Activated CD4-positive, alpha-beta T cell treated with anti-CD3 and anti-CD28 coated beads, Interleukin-2, amount 50 U/mL, for 24 hours (primary cell): ENCODE results near the gene GTF2IRD1.
"Not testable (repeated sequence)": the region's sequence is repeated elsewhere in the genome, so short reads cannot be mapped to it uniquely, and the experiment has no call there.

Experiments used
- DNase-seq, 2 donors: peaks; one replicate each; pipeline ENCODE4 v3.0.0-alpha.2; 2020; ENCODE audit warnings: low read depth in 1 of 2, low spot score in 1 of 2

Gene GTF2IRD1

DNA sequence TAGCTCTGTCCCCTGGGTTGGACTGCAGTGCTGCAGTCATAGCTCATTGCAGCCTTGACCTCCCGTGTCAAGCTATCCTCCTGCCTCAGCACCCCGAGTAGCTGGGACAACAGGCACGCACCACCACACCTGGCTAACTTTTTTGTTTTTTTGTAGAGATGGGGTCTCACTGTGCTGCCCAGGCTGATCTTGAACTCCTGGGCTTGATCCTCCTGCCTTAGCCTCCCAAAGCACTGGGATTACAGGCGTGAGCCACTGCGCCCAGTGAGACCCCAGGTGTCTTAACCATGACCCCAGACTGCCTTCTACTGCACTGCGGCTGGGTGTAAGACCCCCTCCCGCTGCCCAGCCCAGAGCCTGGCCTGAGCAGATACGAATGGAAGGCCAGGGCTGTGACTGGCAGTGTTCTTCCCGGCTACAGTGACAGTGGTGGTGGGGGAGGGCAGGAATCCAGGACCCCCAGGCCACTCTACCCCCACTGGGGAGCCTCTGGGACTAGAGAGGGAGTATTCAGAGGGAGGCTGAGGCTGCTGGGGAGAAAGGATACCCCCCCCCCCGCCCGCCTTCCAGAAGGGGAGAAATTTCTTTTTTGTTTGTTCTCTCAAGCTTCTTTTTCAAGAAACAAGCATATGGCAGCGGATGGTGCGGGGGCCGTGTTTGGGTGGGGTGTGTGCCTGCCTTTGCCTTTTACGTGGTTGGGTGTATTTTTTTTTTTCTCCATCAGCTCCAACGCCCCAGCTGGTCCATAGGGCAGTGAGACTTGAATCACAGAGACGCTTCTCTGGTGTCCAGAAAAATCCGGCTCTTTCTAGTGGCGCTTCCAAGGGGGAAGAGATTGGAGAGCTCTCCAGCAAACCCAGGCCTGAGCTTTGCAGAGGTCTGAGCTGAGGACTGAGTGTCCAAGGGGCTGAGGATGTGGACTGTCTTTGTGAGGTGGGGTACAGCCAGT is 36.6 kb downstream of the GTF2IRD1 start:
- DNase-seq: no peak

DNA sequence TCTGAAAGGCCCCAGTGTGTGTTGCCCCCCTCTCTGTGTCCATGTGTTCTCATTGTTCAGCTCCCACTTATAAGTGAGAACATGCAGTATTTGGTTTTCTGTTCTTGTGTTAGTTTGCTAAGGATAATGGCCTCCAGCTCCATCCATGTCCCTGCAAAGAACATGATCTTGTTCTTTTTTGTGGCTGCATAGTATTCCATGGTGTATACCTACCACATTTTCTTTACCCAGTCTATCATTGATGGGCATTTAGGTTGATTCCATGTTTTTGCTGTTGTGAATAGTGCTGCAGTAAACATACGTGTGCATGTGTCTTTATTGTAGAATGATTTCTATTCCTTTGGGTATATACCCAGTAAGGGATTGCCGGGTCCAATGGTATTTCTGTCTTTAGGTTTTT is 37.8 kb downstream of the GTF2IRD1 start:
- DNase-seq: not testable (repeated sequence)

DNA sequence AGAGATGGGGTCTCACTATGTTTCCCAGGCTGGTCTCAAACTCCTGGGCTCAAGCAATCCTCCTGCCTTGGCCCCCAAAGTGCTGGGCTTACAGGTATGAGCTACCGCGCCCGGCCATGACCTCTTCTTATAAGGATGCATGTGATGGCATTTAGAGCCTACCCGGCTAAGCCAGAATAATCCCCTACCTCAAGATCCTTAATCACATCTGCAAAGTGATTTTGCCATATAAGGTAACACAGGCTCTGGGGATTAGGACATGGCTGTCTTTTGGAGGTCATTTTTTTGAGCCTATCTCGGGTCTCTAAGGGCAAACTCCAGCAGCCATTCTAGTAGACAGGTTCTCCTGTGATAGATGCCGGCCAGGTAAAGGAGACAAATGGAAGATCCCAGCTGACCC is 39.6 kb downstream of the GTF2IRD1 start:
- no peak for DNase-seq

DNA sequence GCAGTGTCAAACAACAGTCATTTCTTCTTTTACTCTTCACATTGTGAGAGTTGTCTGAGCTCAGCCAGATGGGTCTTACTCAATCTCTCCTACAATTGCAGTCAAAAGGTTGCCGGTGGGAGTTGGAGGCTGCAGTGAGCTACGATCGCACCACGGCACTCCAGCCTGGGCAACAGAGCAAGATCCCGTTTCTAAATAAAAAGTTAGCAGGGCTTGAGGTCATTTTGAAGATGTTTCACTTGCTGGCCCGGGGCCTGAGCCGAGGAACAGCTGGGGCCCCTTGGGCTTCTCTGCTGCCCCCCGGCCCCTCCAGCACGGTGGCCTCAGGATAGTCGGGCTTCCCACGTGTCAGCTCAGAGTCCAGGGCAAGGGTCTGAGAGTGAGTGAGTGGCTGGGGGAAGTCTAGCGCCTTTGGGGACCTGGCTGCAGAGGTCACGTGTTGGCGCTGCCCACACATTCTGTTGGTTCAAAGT is 40.4 kb downstream of the GTF2IRD1 start:
- DNase-seq: no peak

DNA sequence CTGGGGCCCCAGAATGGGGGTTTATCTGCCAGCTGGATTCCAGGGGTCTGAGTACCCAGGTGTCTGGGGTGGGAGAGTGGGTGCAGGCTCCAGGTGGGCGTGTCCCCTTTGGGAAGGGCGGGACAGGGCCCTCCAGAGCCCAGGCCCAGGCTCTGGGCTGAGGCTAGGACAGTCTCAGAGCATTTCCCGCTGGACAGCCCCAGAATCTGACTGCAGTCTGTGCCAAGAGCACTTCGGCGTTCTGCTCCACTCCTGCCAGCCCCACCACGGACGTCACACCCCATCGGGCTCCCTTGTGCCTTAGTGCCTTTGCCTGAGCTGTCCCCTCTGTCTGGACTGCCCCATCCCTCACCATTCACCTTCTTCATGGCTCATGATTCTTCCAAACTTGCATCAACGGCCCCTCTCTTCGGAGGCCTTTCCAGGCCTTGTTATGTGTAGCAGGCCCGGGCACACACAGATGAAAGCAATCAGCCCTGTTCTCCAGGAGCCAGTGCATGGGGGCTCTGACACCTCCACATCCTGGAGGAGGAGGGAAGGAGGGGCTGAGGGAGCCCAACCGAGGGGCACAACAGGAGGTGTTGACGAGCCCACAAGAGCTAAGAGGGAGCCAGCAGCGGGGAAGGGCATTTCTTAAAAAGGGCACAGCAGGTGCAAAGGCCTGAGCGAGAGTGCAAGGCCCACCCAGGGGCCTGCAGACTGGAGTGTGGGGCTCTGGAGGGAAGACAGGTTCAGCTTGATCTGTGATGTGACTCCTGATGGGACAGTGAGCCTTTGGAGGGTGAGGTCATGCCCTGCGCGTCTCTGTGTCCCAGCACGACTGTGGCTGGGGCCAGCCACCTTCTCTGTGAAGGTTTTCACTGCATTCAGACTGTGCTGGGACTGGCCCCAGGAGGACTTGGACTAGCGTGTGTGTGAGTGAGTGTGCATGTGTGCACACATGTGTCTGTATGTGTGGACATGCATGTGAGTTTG is 41.7 kb downstream of the GTF2IRD1 start:
- no peak for DNase-seq

DNA sequence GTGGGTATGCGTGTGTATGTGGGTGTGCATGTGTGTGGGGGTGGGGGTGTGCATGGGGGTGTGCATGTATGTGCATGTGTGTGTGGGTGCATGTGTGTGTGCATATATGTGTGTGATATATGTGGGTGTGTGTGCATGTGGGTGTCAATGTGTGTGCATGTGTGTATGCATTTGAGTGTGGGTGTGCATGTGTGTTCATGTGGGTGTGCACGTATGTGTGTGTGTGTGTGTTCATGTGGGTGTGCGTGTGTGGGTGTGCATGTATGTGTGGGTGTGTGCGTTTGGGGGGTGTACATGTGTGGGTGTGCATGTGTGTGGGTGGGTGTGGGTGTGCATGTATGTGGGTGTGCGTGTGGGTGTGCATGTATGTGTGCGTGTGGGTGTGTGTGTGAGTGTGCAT is 42.6 kb downstream of the GTF2IRD1 start:
- DNase-seq: no peak

DNA sequence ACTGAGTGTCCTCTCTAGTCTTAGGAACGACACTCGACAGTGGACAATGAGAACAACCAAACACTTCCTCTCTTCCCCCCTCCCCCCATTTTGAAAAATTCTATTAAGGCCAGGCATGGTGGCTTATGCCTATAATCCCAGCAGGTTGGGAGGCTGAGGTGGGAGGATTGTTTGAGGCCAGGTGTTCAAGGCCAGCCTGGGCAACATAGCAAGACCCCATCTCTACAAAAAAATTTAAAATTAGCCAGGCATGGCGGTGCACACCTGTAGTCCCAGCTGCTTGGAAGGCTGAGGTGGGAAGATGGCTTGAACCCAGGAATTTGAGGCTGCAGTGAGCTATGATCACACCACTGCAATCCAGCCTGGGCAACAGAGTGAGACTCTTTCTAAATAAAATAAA is 43.1 kb downstream of the GTF2IRD1 start:
- DNase-seq: not testable (repeated sequence)

DNA sequence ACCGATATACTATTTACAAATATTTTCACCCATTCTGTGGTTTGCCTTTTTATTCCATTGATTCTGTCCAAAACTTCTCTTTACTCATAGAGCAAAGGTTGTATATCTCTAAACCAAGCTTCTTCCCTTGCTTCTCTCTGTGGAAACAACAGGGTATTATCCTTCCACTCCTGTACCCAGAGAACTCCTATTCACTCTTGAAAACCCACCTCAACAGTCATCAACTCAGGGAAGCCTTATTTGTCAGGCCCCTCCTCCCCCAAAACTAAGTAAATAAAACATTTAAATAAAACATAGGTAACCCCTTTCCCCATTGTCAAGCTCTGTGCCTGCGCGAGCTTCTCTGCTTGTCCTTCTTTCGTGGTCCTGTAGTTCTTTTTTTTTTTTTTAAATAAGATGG is 44.6 kb downstream of the GTF2IRD1 start:
- DNase-seq: no peak

DNA sequence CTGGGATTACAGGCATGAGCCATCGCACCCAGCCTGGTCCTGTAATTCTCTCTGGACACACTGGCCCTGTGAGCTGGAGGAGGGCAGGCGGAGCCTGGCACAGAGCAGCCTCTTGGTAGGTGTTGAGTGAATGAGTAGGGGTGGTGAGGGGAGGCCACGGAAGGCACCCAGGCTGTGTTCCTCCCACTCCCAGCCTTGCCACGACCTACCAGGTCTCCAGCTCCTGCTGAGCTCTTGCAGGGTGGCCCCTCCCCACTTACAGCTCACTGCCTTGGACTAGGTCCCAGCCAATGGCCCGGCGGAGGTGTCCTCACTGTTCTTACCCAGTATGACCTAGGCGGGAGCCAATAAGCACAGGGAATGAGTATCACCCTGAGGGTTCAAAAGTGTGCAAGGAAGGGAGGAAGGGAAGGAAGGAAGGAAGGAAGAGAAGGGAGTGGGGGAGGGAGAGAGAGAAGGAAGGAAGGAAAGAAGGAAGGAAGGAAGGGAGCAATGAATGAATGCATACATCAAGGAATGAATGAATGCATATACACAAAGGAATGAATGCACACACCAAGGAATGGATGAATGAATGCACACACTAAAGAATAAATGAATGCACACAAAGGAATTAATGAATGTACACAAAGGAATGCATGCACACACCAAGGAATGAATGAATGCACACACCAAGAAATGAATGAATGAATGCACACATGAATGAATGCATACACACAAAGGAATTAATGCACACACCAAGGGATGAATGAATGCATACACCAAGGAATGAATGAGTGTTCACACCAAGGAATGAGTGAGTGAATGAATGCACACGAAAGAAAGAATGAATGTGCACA is 45.5 kb downstream of the GTF2IRD1 start:
- DNase-seq: no peak

DNA sequence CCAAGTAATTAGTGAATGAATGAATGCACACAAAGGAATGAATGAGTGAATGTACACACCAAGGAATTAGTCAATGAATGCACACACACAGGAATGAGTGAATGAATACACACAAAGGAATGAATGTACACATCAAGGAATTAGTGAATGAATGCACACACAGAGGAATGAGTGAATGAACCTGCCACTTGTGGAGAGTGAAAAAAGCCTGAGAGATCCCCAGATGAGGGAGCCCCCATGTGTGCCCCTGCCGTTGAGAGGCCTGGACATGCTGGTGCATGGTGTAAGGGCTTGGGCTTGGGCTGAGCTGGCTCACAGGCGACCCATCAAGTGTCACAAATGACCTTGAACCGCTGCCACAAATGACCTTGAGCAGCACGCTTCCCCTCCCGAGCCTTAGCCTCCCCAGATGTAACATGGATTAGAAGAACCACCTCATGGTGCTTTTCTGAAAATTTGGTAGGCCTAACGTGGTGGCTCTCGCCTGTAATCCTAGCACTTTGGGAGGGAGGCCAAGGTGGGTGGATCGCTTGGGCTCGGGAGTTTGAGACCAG is 46.2 kb downstream of the GTF2IRD1 start:
- DNase-seq: no peak

DNA sequence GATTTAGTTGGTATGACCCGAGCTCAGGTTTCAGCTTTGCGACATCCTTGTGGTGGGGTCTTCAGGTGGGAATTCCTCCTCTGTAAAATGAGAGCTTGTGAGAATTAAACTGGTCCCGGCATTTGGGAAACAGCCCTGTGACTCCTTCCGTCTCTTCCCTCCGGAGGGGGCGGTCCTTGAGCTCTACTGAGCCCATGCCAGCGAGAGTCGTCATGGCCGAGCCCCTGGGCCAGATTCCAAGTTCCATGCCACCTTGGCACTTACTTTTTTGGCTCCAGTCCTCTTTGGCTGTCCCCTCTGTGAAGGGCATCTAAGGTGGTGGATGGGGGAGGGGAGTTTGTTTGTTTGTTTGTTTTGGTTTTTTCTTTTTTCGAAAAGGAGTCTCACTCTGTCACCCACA is 47.6 kb downstream of the GTF2IRD1 start:
- no peak for DNase-seq

DNA sequence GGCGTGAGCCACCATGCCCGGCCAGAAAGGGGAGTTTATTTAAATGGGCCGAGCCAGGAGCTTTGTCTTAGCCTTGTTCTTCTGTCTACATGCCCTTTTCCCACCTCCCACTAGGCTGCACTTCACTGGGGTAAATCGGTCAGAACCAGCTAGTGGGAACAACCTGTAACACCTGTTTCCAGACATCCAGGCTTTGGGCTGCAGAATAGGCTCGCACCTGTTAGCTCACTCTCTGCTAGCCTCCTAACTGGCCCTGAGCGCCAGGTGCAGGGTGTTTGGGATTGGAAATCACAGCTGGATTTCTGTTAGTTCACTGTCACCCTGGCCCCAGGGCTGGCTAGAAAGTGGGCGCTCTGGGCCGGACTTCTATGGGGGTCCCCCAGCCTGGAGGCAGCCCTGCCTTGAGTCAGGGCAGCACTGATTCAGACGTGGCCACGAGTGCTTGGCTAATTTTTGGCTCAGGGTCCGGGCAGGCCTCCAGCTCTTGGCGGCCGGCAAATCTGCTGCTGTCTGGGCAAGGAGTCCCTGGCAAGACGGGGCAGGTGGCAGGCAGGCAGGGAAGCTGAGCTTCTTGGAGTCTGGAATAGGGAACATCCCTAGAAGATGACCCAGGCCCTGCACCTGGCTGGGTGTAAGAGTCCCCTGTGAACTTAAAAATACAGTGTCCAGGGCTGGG is 48.6 kb downstream of the GTF2IRD1 start:
- DNase-seq: no peak

DNA sequence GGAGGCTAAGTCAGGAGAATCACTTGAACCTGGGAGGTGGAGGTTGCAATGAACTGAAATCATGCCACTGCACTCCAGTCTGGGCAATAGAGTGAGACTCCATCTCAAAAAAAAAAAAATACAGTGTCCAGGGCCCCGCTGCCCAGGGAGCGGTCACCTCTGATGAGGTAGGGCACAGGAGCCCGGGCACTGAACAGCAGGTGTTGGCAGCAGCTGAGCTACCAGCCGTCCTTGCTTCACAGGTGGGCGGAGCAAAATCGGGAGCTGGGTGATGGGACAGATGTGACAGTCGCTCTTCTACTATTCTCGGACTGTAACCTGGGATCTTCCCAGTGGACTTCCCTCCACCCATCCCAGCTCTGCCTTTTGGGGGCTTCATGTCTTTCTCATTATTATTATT is 49.4 kb downstream of the GTF2IRD1 start:
- no peak for DNase-seq

DNA sequence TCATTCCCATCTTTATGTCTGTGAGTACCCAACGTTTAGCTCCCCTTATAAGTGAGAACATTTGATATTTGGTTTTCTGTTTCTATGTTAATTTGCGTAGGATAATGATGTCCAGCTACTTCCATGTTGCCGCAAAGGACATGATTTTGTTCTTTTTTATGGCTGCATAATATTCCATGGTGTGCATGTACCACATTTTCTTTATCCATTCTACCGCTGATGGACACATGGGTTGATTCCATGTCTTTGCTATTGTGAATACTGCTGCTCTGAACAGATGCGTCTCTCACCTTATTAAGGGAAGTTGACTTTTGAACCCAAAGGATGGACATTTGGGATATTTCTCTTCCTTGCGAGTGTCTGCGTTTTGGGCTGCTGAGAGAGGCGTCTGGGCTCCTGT is 50.2 kb downstream of the GTF2IRD1 start:
- DNase-seq: no peak

DNA sequence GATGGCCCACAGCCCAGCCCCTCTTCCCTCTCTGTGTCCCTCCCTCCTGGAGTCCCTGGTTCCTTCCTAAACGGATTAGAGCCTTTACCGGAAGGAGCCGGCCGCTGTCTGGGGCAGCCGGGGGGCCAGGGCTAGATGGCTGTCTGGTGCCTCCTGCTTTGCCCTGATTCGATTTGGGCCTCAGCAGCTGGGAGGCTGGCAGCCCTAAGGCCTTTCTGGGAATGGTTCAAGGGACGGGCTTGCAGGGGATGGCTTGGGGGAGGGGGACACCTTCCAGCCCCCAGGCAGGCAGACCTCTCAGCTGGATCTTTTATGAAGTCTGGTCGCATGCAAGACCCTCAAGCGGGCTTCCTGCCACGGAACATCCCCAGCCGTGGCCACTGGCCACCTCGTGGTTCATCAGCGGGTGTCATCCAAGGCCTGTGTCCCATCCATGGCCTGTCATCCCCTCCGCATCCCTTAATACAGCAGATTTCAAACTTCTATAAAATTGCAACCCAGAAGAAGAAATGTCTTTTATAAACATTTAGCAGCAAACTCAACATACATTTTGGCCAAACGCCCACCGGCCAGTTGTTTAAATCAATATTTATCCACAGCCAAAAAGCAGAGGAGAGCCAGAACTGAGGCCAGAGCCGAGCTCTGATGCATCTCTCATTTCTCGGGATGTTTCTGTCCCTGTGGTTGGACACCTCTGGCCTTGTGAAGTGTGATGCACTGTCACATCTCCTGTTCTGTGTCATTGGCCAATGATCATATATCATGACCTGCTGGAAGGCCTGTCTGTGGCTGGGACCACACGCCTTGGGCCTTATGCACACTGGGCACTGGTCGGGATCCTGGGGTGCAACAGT is 52.0 kb downstream of the GTF2IRD1 start:
- DNase-seq: no peak

DNA sequence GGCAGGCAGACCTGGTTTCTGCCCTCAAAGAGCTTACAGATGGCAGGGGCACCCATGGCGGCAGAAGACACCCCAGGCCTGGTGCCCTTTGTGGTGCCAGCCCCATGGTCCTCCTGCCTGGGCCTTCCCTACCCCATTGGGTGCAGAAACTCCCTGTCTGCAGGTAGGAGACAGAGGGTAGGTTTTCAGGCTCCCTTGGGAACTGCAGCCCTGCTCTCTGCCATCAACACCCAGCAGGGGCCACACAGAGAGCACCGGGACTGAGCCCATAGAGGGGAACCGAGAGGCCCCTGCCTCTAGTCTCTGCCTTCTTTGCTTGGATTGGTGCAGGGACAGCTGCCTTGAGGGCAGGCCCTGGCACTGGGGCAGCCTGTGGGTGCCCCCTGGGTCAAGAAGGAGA is 52.6 kb downstream of the GTF2IRD1 start:
- DNase-seq: no peak

DNA sequence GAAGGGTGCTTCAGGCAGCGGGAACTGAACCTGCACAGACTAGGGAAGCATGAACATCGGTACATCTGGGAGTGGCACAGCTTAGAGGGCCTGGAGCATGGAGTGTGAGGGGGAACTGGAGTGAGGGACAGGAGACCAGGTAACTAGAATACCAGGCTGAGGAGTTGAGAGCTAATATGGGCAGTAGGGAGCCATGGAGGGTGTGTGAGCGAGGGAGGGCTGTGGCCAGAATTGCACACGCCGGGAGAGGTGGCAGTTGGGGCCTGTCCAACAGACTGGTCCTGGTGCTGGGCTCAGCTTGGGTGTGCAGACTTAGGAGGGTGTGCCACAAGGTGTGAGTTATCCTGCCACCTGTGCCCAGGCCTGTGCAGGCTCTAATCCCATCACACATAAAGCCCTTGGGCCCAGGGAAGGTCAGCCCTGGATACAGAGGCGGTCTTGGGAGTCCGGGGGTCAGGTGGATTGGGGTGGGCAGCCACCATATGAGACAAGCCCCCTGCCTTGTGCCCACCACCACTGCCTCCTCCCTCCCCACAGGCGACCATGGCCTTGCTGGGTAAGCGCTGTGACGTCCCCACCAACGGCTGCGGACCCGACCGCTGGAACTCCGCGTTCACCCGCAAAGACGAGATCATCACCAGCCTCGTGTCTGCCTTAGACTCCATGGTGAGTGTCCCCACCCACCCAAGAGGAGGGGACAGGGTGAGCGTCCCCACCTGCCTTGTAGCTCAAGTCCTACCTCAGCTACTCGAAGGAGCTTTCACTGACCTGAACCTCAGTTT is 54.0 kb downstream of the GTF2IRD1 start:
- no peak for DNase-seq

DNA sequence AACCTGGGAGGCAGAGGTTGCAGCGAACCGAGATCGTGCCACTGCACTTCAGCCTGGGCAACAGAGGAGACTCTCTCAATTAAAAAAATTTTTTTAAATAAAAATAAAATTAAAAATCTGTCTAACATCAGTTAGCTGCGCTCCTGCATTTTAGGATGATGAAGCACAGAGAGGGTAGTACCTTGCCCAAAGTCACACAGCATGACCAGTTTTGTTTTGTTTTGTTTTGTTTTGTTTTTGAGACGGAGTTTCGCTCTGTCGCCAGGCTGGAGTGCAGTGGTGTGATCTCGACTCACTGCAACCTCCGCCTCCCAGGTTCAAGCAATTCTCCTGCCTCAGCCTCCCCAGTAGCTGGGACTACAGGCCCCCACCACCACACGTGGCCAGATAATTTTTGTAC is 55.7 kb downstream of the GTF2IRD1 start:
- DNase-seq: not testable (repeated sequence)
